KOPT-K1 (cell line): Measurements from ENCODE around the gene GPC3.

Experiments
- H3K27ac ChIP-seq: fragments of 200-600 bp; sonication (generic); 2 replicates; pipeline ENCODE4 v1.5.1; 2016; ENCODE audit warnings: antibody characterized with exemption, mild to moderate bottlenecking, low read depth, low read length; ENCODE audit not compliant: poor library complexity, severe bottlenecking
- H3K36me3 ChIP-seq: fragments of 200-600 bp; sonication (generic); 2 replicates; pipeline ENCODE4 v1.5.1; 2017; ENCODE audit warnings: antibody characterized with exemption, mild to moderate bottlenecking, low read length, moderate library complexity; ENCODE audit not compliant: insufficient read depth
- H3K9me3 ChIP-seq: fragments of 200-600 bp; sonication (generic); 2 replicates; pipeline ENCODE4 v1.5.1; 2017; ENCODE audit warnings: antibody characterized with exemption, low read length, mild to moderate bottlenecking; ENCODE audit not compliant: insufficient read depth, poor library complexity, severe bottlenecking

The GPC3 gene

GRCh38 chrX:133938530-133938929 is 46.9 kb downstream of the GPC3 start:
- Histone ChIP-seq H3K27ac (no peak overlapping the region), H3K36me3 (no peaks in the 10 kb centered on the region), H3K9me3 (no peaks in the 10 kb centered on the region)

DNA sequence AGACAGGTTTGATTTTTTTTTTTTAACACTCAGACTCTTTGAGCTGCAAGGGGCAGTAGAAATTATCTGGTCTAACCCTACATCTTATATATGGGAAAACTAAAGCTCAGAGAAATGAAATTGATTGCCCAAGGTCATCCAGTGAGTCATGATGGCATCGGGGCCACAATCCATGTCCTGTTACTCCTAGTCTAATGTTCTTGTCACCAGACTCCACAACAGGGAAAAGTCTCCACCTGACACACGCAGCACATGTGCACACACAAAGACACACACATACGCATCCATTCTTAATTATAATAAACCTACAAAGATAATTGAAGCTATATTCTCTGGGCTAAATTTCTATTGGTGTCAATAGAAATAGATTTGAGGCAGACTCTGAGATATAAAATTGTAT is 48.4 kb downstream of the GPC3 start:
- H3K27ac ChIP-seq = no peak overlapping the region
- no peaks in the 10 kb centered on the region for H3K9me3 ChIP-seq
- H3K36me3 ChIP-seq = no peaks in the 10 kb centered on the region

DNA sequence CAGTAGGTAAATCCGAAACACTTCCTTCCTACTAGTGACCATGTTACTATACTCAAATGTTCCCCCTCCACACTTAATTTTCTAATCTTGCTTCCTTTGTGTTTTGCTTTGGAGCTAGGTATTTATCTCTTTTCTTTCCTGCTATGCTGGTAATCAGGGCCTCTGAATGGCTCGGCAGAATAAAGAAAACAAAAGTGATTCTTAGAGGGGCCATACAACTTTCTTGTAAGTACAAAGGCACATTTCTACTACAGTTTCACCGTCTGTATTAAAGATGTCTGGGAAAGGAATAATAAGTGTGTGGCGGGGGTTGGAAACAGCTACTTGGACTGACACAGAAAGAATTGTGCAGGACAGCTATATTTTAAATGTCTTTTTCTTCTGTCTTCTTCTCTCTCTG is 50.3 kb downstream of the GPC3 start:
- H3K27ac ChIP-seq = no peak overlapping the region
- no peaks in the 10 kb centered on the region for H3K9me3 ChIP-seq
- H3K36me3 ChIP-seq = no peaks in the 10 kb centered on the region

DNA sequence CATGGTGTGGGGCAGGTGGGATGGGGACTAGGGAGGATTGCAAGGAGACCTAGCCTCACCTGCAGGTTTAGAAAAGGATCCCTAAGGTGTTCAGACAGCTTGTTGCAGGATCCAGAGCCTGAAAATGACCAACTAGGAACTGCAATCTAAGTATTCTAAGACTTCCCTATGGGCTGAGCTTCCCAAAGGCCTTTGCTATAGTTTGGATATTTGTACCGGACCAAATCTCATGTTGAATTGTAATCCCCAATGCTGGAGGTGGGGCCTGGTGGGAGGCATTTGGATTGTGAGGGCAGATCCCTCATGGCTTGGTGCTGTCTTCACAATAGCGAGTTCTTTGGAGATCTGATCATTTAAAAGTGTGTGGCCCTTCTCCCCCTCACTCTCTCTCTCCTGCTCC is 52.1 kb downstream of the GPC3 start:
- Histone ChIP-seq H3K27ac (no peak overlapping the region), H3K9me3 (no peaks in the 10 kb centered on the region), H3K36me3 (no peaks in the 10 kb centered on the region)

- no peaks in the 10 kb centered on the region for H3K36me3 ChIP-seq
- no peaks in the 10 kb centered on the region for H3K9me3 ChIP-seq
- no peak overlapping the region for H3K27ac ChIP-seq
Measured at GRCh38 chrX:133929836-133930464, 55.4 kb downstream of the GPC3 start.

DNA sequence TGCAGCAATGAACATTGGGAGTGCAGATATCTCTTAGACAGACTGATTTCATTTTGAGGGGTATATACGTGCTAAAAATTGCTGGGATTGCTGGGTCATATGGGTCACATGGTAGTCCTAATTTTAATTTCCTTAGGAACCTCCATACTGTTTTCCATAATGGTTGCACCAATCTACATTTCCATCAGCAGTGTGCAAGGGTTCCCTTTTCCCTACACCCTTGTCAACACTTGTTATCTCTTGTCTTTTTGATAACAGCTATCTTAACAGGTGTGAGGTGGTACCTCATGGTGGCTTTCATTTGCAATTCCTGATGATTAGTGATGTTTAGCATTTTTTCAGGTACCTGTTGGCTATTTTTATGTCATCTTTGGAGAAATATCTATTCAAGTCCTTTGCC is 57.0 kb downstream of the GPC3 start:
- H3K36me3 ChIP-seq = no peaks in the 10 kb centered on the region
- no peaks in the 10 kb centered on the region for H3K9me3 ChIP-seq
- H3K27ac ChIP-seq = no peak overlapping the region

- Histone ChIP-seq H3K9me3 (no peaks in the 10 kb centered on the region), H3K27ac (no peak overlapping the region), H3K36me3 (no peaks in the 10 kb centered on the region)
Measured at GRCh38 chrX:133926809-133927208, 58.6 kb downstream of the GPC3 start.

GRCh38 chrX:133926099-133926498 is 59.3 kb downstream of the GPC3 start:
- Histone ChIP-seq H3K36me3 (no peaks in the 10 kb centered on the region), H3K27ac (no peak overlapping the region), H3K9me3 (no peaks in the 10 kb centered on the region)

DNA sequence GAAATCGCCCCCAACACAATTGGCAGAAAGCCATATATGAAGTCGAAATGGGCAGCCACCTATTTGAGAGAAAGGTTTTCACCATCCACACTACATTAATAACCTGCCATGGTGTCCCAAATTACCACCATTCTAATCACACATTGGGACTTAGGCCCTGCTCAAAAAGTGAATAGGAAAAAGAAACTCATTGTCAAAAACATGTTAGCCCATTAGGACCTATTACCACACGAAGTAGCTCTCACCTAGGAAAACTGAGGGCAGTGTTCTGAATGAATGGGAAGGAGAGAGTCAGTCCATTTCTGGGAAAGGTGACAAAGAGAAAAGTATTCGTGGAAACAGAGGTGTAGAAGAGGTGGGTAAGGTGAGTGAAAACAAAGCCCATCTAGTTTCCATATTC is 60.8 kb downstream of the GPC3 start:
- Histone ChIP-seq H3K9me3 (no peaks in the 10 kb centered on the region), H3K36me3 (no peaks in the 10 kb centered on the region), H3K27ac (no peak overlapping the region)

DNA sequence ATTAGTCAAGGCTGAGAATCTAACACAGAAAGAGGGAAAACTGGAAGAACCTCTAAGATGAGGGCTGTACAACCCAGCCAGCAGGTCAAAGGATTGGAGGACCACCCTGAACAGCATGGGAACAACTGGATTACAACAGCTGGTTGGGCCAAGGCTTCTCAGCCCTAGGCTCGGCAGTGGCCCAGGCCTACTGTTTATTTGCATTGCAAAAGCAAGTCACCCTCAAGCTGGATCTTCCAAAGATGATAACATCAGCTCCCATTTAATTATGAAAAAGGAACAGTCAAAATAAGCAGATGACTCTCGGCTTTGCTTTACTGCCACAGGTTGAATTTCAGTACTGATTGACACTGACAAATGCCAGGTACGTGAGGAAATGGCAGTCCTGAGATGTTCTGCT is 61.8 kb downstream of the GPC3 start:
- H3K27ac ChIP-seq = peak overlapping the region; percentile 85
- no peaks in the 10 kb centered on the region for H3K9me3 ChIP-seq
- no peaks in the 10 kb centered on the region for H3K36me3 ChIP-seq

DNA sequence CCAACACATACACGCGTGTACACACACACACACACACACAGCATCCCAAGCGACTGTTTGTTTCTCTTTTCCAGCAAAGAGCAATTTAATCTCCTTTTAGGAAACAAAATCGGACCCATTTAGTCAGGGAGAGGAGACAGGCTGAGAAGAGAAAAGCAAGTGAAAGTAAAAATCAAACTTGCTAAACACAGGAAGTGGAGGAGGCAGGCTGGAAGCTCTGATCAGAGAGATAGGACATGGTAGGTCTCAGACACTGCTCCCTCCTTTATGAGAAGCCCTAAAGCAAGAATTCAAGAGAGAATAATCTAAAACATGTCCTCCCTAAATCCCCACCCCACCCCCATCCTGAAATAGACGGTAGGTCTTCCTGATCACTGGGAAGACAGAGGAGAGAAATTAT is 62.3 kb downstream of the GPC3 start:
- Histone ChIP-seq H3K36me3 (no peaks in the 10 kb centered on the region), H3K27ac (peak overlapping the region; percentile 85), H3K9me3 (no peaks in the 10 kb centered on the region)

DNA sequence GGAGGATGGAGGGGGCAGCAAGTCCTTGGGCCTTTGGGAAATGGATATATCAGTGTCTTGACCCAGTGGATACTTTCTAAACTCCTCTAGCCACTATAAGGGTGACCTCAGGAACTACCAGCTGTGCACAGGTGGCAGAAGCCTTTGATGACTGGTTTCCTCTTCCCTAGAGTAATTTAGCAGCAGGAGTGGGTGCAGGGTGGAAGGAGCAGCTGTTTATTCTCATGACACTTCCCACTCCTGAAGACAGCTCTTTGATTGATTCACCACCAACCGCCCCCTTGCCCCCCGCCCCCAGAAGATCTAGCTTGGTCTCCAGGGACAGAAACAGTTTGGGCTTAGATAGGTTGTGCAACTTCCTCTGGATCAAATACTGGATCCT is 63.0 kb downstream of the GPC3 start:
- H3K27ac ChIP-seq = peak overlapping the region; percentile 85
- H3K9me3 ChIP-seq = no peaks in the 10 kb centered on the region
- H3K36me3 ChIP-seq = no peaks in the 10 kb centered on the region

DNA sequence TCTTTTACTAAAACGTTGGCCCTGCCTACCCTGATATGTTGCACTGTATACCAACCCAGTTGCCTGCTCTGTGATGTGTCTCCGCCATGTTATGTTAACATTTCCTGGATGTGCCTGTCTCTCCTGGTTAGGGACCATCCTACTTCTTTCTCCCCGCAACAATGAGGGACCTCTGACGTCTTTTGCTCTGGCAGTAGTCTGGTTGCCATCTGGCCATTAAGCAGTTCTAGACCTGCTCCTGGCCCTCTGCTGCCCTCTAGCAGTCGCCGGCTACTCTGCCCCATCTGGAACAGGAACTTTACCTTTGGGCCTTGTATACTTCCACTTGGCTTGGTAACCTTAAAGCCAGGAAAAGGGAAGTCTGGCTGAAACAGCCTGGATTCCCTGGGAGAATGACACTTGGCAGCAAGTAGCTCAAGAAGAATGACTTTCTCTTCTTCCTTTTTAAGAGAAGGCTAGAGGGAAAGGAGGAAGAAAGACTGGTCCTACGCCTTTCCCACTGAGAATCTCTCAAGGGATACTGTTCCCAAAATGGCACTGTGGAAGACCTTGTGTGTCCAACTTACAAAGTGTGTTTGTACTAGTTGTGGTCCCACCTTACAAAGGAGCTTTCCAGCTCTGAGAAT is 63.5 kb downstream of the GPC3 start:
- no peaks in the 10 kb centered on the region for H3K9me3 ChIP-seq
- H3K27ac ChIP-seq = peak overlapping the region; percentile 85
- no peaks in the 10 kb centered on the region for H3K36me3 ChIP-seq

DNA sequence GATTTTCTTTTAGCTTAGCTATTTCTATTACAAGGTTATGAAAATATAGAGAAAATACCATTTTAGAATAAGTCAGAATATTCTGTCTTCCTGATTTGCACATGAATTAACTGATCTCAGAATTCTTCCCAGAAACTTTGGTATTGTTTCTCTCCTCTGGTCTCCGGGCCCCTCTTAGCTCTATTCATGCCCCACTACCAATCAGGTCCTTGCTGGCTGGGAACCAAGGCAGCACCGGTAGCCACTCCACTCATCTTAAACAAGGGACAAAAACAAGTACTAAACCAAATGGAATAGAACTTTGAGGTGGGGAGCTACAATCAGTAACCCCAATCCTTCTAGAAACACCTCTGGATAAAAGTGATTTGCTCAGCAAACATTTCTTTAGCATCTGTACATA is 64.3 kb downstream of the GPC3 start:
- no peaks in the 10 kb centered on the region for H3K36me3 ChIP-seq
- no peak overlapping the region for H3K27ac ChIP-seq
- H3K9me3 ChIP-seq = no peaks in the 10 kb centered on the region

GRCh38 chrX:133918361-133918771 is 67.0 kb downstream of the GPC3 start:
- Histone ChIP-seq H3K36me3 (no peaks in the 10 kb centered on the region), H3K27ac (no peak overlapping the region), H3K9me3 (no peaks in the 10 kb centered on the region)

DNA sequence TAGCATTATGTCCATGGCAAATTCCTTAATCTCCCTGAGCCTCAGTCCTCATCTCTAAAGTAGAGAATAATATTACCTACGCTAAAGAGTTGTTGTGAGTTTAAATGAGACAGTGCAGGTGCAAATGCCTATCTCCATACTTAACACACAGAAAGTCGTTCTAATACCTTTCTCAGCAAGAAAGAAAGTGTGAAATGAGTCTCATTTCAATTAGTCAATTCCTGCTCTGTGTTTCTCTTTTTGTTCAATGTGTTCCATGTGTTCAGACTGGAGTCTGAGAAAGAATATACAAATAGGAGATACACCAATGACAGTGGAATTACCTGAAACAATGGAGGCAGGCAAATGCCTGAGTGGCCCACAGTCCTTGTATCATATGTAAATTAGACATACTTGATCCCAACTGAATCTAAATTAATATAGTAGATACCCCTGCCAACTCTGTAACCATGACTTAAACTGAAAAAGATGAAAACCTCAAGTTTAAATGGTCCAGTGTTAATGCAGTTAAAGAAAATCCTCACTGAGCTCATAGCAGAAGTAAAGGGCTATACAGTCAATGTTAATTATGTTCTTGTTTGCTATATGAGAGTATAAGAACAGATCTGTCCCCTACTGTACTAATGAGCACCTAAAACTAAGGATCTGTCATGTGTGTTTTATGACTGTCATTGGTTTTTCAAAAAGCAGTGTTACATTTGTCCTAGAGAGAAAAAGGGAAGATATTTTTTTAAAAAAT is 68.2 kb downstream of the GPC3 start:
- no peaks in the 10 kb centered on the region for H3K36me3 ChIP-seq
- no peak overlapping the region for H3K27ac ChIP-seq
- no peaks in the 10 kb centered on the region for H3K9me3 ChIP-seq
